ENCODE data around the gene HSD17B1. TPM values are rescaled to one million over a fixed set of nuclear protein-coding genes. Genes with fewer than 3 reads are reported as not detected.

HSD17B1 gene
- total and polyA plus RNA-seq, 2 of the 13 experiments (the other 11 are each of a cell fraction or from before 2014, with no cell fraction given): 0.54 to 0.93 TPM

- TF ChIP-seq, protein P1, sequence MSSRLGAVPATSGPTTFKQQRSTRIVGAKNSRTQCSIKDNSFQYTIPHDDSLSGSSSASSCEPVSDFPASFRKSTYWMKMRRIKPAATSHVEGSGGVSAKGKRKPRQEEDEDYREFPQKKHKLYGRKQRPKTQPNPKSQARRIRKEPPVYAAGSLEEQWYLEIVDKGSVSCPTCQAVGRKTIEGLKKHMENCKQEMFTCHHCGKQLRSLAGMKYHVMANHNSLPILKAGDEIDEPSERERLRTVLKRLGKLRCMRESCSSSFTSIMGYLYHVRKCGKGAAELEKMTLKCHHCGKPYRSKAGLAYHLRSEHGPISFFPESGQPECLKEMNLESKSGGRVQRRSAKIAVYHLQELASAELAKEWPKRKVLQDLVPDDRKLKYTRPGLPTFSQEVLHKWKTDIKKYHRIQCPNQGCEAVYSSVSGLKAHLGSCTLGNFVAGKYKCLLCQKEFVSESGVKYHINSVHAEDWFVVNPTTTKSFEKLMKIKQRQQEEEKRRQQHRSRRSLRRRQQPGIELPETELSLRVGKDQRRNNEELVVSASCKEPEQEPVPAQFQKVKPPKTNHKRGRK (CRISPR knock-in tag; IDR thresholded peaks at IDR 0.05): no peak
- no peak; the same call in 1 of the 2 replicates for TF ChIP-seq MTF2 (CRISPR knock-in tag; IDR thresholded peaks at IDR 0.05; ENCODE audit: borderline replicate concordance)
- TF ChIP-seq ESRRA (CRISPR knock-in tag; IDR thresholded peaks at IDR 0.05; ENCODE audit: low read depth): no peak; the same call in 1 of the 2 replicates
- TF ChIP-seq ZBTB21 (CRISPR knock-in tag; IDR thresholded peaks at IDR 0.05): no peak
- TF ChIP-seq ATF1 (CRISPR knock-in tag; IDR thresholded peaks at IDR 0.05): no peak
- no peak for TF ChIP-seq TOPORS (CRISPR knock-in tag; IDR thresholded peaks at IDR 0.05)
- TF ChIP-seq SMARCC2 (IDR thresholded peaks at IDR 0.05): no peak
- TF ChIP-seq KLF16 (CRISPR knock-in tag; IDR thresholded peaks at IDR 0.05): no peak
- TF ChIP-seq ZNF446 (CRISPR knock-in tag; IDR thresholded peaks at IDR 0.05): no peak
- TF ChIP-seq ZNF572 (CRISPR knock-in tag; IDR thresholded peaks at IDR 0.05): no peak
- TF ChIP-seq THAP11 (CRISPR knock-in tag; IDR thresholded peaks at IDR 0.05): no peak; the same call in 1 of the 2 replicates
- peak; percentile 44; the same call in 1 of the 2 replicates for TF ChIP-seq FOSL2 (CRISPR knock-in tag; IDR thresholded peaks at IDR 0.05)
- no peak for TF ChIP-seq SETDB1 (CRISPR knock-in tag; IDR thresholded peaks at IDR 0.05; ENCODE audit: borderline replicate concordance)
- no peak for TF ChIP-seq ZFP62 (CRISPR knock-in tag; IDR thresholded peaks at IDR 0.05)
- TF ChIP-seq STAG1 (CRISPR knock-in tag; IDR thresholded peaks at IDR 0.05): no peak
- TF ChIP-seq ZNF615 (CRISPR knock-in tag; IDR thresholded peaks at IDR 0.05; ENCODE audit: borderline replicate concordance): no peak
- TF ChIP-seq TIGD3 (CRISPR knock-in tag; IDR thresholded peaks at IDR 0.05; ENCODE audit: borderline replicate concordance): 0 out of 2 replicates have a peak, but pooled peaks have one; percentile 22
- TF ChIP-seq ZNF367 (CRISPR knock-in tag; IDR thresholded peaks at IDR 0.05; ENCODE audit: borderline replicate concordance): 0 out of 2 replicates have a peak, but pooled peaks have one; percentile 85
- peak; percentile 16 for TF ChIP-seq ASH2L (IDR thresholded peaks at IDR 0.05; ENCODE audit: insufficient read length, low read depth, low read length)
- peak; percentile 88 for TF ChIP-seq ZNF605 (CRISPR knock-in tag; IDR thresholded peaks at IDR 0.05)
- TF ChIP-seq ZNF550 (CRISPR knock-in tag; IDR thresholded peaks at IDR 0.05; ENCODE audit: borderline replicate concordance): no peak
- no peak for TF ChIP-seq ZFP36L2 (CRISPR knock-in tag; IDR thresholded peaks at IDR 0.05)
- peak; percentile 62; the same call in 1 of the 2 replicates for TF ChIP-seq RXRB (CRISPR knock-in tag; IDR thresholded peaks at IDR 0.05; ENCODE audit: borderline replicate concordance)
- TF ChIP-seq, protein P2, sequence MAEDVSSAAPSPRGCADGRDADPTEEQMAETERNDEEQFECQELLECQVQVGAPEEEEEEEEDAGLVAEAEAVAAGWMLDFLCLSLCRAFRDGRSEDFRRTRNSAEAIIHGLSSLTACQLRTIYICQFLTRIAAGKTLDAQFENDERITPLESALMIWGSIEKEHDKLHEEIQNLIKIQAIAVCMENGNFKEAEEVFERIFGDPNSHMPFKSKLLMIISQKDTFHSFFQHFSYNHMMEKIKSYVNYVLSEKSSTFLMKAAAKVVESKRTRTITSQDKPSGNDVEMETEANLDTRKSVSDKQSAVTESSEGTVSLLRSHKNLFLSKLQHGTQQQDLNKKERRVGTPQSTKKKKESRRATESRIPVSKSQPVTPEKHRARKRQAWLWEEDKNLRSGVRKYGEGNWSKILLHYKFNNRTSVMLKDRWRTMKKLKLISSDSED (CRISPR knock-in tag; IDR thresholded peaks at IDR 0.05): no peak
- no peak for TF ChIP-seq STAT6 (CRISPR knock-in tag; IDR thresholded peaks at IDR 0.05; ENCODE audit: borderline replicate concordance)
- no peak for TF ChIP-seq FOXP1 (IDR thresholded peaks at IDR 0.05)
- TF ChIP-seq FOXP1 (CRISPR knock-in tag; IDR thresholded peaks at IDR 0.05): no peak
Measured at GRCh38 chr17:42536048-42536371, 16.7 kb upstream of the HSD17B1 start, which contains the start of gene NAGLU (continued).
